ENCODE data around the gene BBS9. TPM values are rescaled to one million over a fixed set of nuclear protein-coding genes. Genes with fewer than 3 reads are reported as not detected.

The BBS9 gene
- polyA plus RNA-seq, 1 donor from 2014 or later = 9.8 TPM

DNA sequence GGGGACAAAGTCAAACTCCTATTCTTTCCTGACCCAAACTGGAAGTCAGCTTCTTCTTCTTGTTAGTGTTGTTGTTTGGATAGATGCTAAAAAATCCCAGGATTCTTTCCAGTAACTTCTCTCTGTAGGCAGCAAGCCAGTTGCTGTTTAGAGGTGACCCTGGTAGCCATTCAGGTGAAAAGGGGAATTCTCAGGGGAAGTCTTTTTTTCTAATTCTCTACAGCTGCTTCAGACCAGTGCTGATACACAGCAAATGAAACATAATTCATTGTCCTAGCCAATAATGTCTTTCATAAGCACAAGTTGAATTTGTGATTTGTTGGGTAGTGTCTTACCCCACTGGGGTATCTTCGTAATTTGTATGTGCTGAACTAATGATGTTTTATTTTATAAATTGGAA lies 357.3 kb downstream of the BBS9 start:
- H3F3A ChIP-seq (ENCODE audit: insufficient read depth, low read length, poor library complexity, severe bottlenecking) = no peaks in the 10 kb centered on the region
- H2AFZ ChIP-seq (ENCODE audit: low read depth, low read length) = no peak overlapping the region
- TF ChIP-seq EP300 (conservative IDR thresholded peaks at IDR 0.05; ENCODE audit: poor library complexity, severe bottlenecking) (no peak), RAD21 (conservative IDR thresholded peaks at IDR 0.05) (no peak), TAF1 (IDR thresholded peaks at IDR 0.05; ENCODE audit: low read depth) (no peak), REST (IDR thresholded peaks at IDR 0.05; ENCODE audit: borderline replicate concordance) (no peak), MXI1 (conservative IDR thresholded peaks at IDR 0.05; ENCODE audit: poor library complexity, severe bottlenecking) (no peak), SMC3 (conservative IDR thresholded peaks at IDR 0.05; ENCODE audit: poor library complexity) (no peak), CTCF (IDR thresholded peaks at IDR 0.05; ENCODE audit: poor library complexity, severe bottlenecking) (no peak), POLR2AphosphoS5 (IDR thresholded peaks at IDR 0.05) (no peak), EZH2 (IDR thresholded peaks at IDR 0.05; ENCODE audit: borderline replicate concordance, insufficient read depth, low read length, poor library complexity, severe bottlenecking) (no peak)
- H3K4me3 ChIP-seq (ENCODE audit: low read length) = no peak overlapping the region
- H3K36me3 ChIP-seq (ENCODE audit: insufficient read depth, low read length) = no peaks in the 10 kb centered on the region
- H3K27me3 ChIP-seq (ENCODE audit: insufficient read depth, low read depth, low read length) = no peaks in the 10 kb centered on the region
- H3K4me2 ChIP-seq (ENCODE audit: low read length) = no peak overlapping the region
- no peak overlapping the region for H3K9ac ChIP-seq (ENCODE audit: low read length)
- no peaks in the 10 kb centered on the region for H3K79me2 ChIP-seq (replicated peaks; ENCODE audit: insufficient read depth, low read length)
- no peak overlapping the region for H3K27ac ChIP-seq (ENCODE audit: low read length)
- no peaks in the 10 kb centered on the region for H3K9me2 ChIP-seq (ENCODE audit: insufficient read depth, low read length)
- no peaks in the 10 kb centered on the region for H3K9me3 ChIP-seq (ENCODE audit: low read length)
- no peaks in the 10 kb centered on the region for H4K20me1 ChIP-seq (ENCODE audit: insufficient read depth)

DNA sequence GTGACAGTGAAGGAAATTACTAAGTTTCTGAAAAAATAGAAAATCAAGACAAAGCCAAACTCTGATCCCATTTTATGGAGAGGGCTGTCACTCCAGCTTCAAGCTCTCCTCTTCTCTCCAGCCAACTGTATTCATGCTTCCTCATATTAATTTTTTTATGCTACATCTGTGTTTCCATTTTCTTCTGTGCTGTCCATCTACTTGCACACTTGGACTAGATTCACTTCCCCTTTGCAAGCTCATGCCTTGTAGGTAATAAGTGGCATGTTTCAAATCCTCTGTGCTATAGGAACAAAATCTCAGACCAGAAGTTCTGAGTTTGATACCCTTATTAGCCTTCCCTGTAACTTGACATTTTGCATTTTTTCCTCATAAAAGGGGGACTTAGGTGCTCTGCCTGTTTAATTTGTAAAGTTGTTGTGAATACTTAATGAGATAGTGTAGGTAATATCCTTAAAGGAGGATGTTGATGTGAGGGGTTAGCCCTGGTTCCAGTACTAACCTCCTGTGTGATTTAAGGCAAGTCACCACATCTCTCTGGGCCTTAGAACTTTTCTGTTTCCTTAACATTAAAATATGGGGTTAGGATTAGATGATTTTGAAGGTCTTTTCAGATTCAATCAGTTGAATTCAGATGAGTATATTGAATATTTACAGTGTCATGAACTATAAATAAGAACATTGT lies 358.8 kb downstream of the BBS9 start:
- Histone ChIP-seq H3F3A (ENCODE audit: insufficient read depth, low read length, poor library complexity, severe bottlenecking) (no peaks in the 10 kb centered on the region), H3K9me2 (ENCODE audit: insufficient read depth, low read length) (no peaks in the 10 kb centered on the region), H3K9me3 (ENCODE audit: low read length) (no peaks in the 10 kb centered on the region), H3K27ac (ENCODE audit: low read length) (no peak overlapping the region), H3K9ac (ENCODE audit: low read length) (no peak overlapping the region), H3K4me3 (ENCODE audit: low read length) (no peak overlapping the region), H3K4me2 (ENCODE audit: low read length) (no peak overlapping the region), H3K27me3 (ENCODE audit: insufficient read depth, low read depth, low read length) (no peaks in the 10 kb centered on the region), H4K20me1 (ENCODE audit: insufficient read depth) (no peaks in the 10 kb centered on the region), H3K36me3 (ENCODE audit: insufficient read depth, low read length) (no peaks in the 10 kb centered on the region), H2AFZ (ENCODE audit: low read depth, low read length) (no peak overlapping the region), H3K79me2 (replicated peaks; ENCODE audit: insufficient read depth, low read length) (no peaks in the 10 kb centered on the region)
- TF ChIP-seq CTCF (IDR thresholded peaks at IDR 0.05; ENCODE audit: poor library complexity, severe bottlenecking) (no peak), EZH2 (IDR thresholded peaks at IDR 0.05; ENCODE audit: borderline replicate concordance, insufficient read depth, low read length, poor library complexity, severe bottlenecking) (no peak)

Data from neural cell (in vitro differentiated cells).